Right cardiac atrium (tissue), 5 donors: ENCODE data around the gene CD7. TPM values are rescaled to one million over a fixed set of nuclear protein-coding genes. Genes with fewer than 3 reads are reported as not detected.

ENCODE experiments used
- ATAC-seq, 2 donors: fragments of 200-7000 bp; cut with Tn5 transposase; one replicate each; pipeline versions ENCODE4 v1.8.0 to v1.9.1; 2020; ENCODE audit warnings: moderate library complexity in 2 of 2, mild to moderate bottlenecking in 1 of 2
- DNase-seq, 3 donors: peaks; one replicate each; pipeline ENCODE4 v3.0.0-alpha.2; 2020
- H3K27ac ChIP-seq: one replicate; pipeline ENCODE4 v1.5.1; 2013; ENCODE audit warnings: mild to moderate bottlenecking, low read length, control low read depth, moderate library complexity
- H3K27me3 ChIP-seq: one replicate; pipeline ENCODE4 v1.6.1; 2013; ENCODE audit not compliant: control insufficient read depth, insufficient read depth
- H3K4me1 ChIP-seq: one replicate; pipeline ENCODE4 v1.6.1; 2013; ENCODE audit warnings: low read length; ENCODE audit not compliant: control insufficient read depth, insufficient read depth
- H3K4me3 ChIP-seq: one replicate; pipeline ENCODE4 v1.5.1; 2013; ENCODE audit warnings: low read length, control low read depth
- H3K9me3 ChIP-seq: one replicate; pipeline ENCODE4 v1.6.1; 2013; ENCODE audit warnings: low read length; ENCODE audit not compliant: control insufficient read depth
- WGBS: extraction: QIAGEN DNeasy Blood & Tissue Kit; methylation state at CpG from one replicate; pipeline ENCODE4 v1.1.7; 2013; 5-methylcytosine and 5-hydroxymethylcytosine counted together
- intact Hi-C, 4 donors: fragments of 100-400 bp; cut with DNase I; formaldehyde crosslinking; loops; one replicate each; pipeline versions ENCODE4 v1.11.0 to v1.14.0; 2022 to 2023
- polyA plus RNA-seq: library from polyadenylated mRNA; stranded (reverse); fragments of 200-250 nt; gene quantifications from one replicate; pipeline ENCODE4 v1.2.3, GENCODE V29; 2013
- total RNA-seq, 4 donors: library from RNA; stranded (reverse); fragmentation: NEBNext Ultra II Directional; extraction: Animal tissue kit (Norgen Biotek cat#: 25700); gene quantifications; one replicate each; pipeline ENCODE4 v1.2.1, GENCODE V29; 2021
- donor health status: healthy with polysubstance abuse.
- donor health status: DM: no; HTN: yes; CAD: no.
- donor health status: DM: no; HTN: no; CAD: no.
- donor health status: DM: no; HTN: yes; CAD: no; lungs with severe emphysema.
- donor health status: DM: yes; HTN: yes; CAD: no.

CD7 gene
- total and polyA plus RNA-seq, 5 donors = 0.31 to 1.4 (median 0.56) TPM

- Histone ChIP-seq H3K27me3 (no peaks in the 10 kb centered on the region), H3K9me3 (no peaks in the 10 kb centered on the region), H3K27ac (peak overlapping the region; percentile 94), H3K4me3 (peak overlapping the region; percentile 91), H3K4me1 (peaks cover 4% of the 10 kb centered on the region)
- ATAC-seq (peak; percentile 96 to 97), DNase-seq (peak; percentile 96 to 98 (median 98))
- intact Hi-C loops = loop anchor here in 1 of 4 donors (10.0 kb wide), 1 partner anchor 58 kb away; no protein-coding TSS in a partner anchor
- 4% methylated on average over 86 of the region's 86 CpGs for WGBS
Observed at GRCh38 chr17:82292251-82293154, 24.9 kb downstream of the CD7 start.

- ATAC-seq (no peak), DNase-seq (peak in 2 of 3 donors; percentile 47 to 55)
- Histone ChIP-seq H3K27ac (peak overlapping the region; percentile 94), H3K9me3 (no peaks in the 10 kb centered on the region), H3K4me1 (peaks cover 4% of the 10 kb centered on the region), H3K27me3 (no peaks in the 10 kb centered on the region), H3K4me3 (peak overlapping the region; percentile 91)
- intact Hi-C loops = loop anchor here in 1 of 4 donors (10.0 kb wide), 1 partner anchor 57 kb away; no protein-coding TSS in a partner anchor
- 88% methylated on average over 19 of the region's 19 CpGs for WGBS
Observed at GRCh38 chr17:82291582-82292250, 25.7 kb downstream of the CD7 start.

DNA sequence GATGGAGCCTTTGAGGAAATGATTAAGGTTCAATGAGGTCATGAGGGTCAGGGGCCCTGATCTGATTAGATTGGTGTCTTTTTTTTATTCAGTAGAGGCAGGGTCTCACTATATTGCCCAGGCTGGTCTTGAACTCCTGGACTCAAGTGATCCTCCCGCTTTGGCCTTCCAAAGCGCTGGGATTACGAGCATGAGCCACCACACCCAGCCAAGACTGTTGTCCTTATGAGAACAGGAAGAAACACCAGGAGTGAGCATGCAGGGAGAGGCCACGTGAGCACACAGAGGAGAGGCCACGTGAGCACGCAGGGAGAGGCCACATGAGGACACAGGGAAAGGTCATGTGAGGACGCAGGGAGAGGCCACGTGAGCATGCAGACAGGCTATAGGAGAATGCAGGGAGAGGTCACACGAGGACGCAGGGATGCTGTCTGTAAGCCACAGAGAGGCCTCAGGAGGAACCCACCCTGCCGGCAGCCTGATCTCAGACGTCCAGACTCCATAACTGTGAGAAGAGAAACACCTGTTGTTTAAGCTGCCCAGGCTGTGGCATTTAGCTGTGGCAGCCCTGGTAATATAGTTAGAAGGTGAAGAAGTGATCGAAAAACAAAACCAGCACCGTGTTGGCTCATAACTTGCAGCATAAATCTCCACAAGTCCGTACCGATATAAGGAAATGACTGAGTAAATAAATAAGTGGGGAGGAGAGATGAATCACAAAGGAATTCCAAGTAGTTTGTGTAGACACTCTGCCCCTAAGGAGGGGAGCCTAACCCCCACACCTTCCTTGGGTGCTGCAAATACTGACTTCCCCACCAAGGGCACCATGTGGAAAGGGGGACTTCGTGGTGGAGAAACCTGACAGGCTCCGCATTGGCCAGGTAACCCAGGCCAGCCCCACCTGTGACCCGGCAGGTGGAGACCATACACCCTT is 29.3 kb downstream of the CD7 start:
- H3K9me3 ChIP-seq = no peaks in the 10 kb centered on the region
- ATAC-seq (peak in 1 of 2 donors; percentile 10), DNase-seq (peak; percentile 63 to 86 (median 85))
- H3K27me3 ChIP-seq = no peaks in the 10 kb centered on the region
- H3K4me3 ChIP-seq = no peak overlapping the region
- WGBS = 56% methylated on average over 19 of the region's 19 CpGs
- H3K4me1 ChIP-seq = peaks cover 4% of the 10 kb centered on the region
- intact Hi-C loops = no loop called here
- H3K27ac ChIP-seq = peak overlapping the region; percentile 57

GRCh38 chr17:82287013-82287867 is 30.2 kb downstream of the CD7 start:
- H3K27ac ChIP-seq = peak overlapping the region; percentile 48
- WGBS = 70% methylated on average over 9 of the region's 9 CpGs
- ATAC-seq = no peak
- H3K4me3 ChIP-seq = no peak overlapping the region
- no peaks in the 10 kb centered on the region for H3K9me3 ChIP-seq
- H3K4me1 ChIP-seq = peaks cover 4% of the 10 kb centered on the region
- intact Hi-C loops = no loop called here
- DNase-seq = peak in 1 of 3 donors; percentile 13
- no peaks in the 10 kb centered on the region for H3K27me3 ChIP-seq

DNA sequence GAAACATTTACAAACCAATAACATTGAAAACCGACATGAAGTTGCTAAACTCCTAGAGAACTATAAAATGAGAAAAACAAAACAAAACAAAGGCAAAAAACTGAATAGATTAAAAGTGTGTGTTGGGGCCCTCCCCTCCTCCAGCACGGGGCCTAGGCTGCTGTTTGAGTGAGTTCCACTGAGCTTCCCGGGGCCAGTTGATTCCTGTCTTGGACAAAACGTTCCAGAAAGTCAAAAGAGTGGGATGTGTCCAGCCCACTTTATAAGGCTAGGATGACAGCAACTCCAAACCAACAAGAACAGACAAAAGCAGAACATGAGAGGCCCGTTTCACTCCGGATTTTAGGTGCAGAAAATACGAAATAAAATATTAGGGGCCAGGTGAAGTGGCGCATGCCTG is 32.3 kb downstream of the CD7 start:
- no peak for ATAC-seq
- H3K27ac ChIP-seq = no peak overlapping the region
- peaks cover 4% of the 10 kb centered on the region for H3K4me1 ChIP-seq
- H3K4me3 ChIP-seq = no peak overlapping the region
- intact Hi-C loops = no loop called here
- no peaks in the 10 kb centered on the region for H3K27me3 ChIP-seq
- 61% methylated on average over 8 of the region's 8 CpGs for WGBS
- DNase-seq = no peak
- H3K9me3 ChIP-seq = no peaks in the 10 kb centered on the region

- DNase-seq (peak in 1 of 3 donors; percentile 69), ATAC-seq (peak; percentile 7 to 17)
- Histone ChIP-seq H3K4me1 (peaks cover 2% of the 10 kb centered on the region), H3K9me3 (no peaks in the 10 kb centered on the region), H3K4me3 (no peak overlapping the region), H3K27me3 (no peaks in the 10 kb centered on the region), H3K27ac (no peak overlapping the region)
- 41% methylated on average over 13 of the region's 13 CpGs for WGBS
- intact Hi-C loops = no loop called here
Observed at GRCh38 chr17:82283208-82283749, 34.1 kb downstream of the CD7 start.

- peak in 1 of 3 donors; percentile 29 for DNase-seq
Observed at GRCh38 chr17:82282239-82283207, 34.9 kb downstream of the CD7 start.

GRCh38 chr17:82281502-82282238 is 35.7 kb downstream of the CD7 start:
- WGBS = 78% methylated on average over 22 of the region's 22 CpGs
- ATAC-seq (peak in 1 of 2 donors; percentile 15), DNase-seq (peak in 1 of 3 donors; percentile 16)
- Histone ChIP-seq H3K9me3 (no peaks in the 10 kb centered on the region), H3K4me1 (no peaks in the 10 kb centered on the region), H3K27me3 (no peaks in the 10 kb centered on the region), H3K27ac (no peak overlapping the region), H3K4me3 (no peak overlapping the region)
- intact Hi-C loops = no loop called here

More at GRCh38 chr17:82282239-82283207, 34.9 kb downstream of the CD7 start:
- Histone ChIP-seq H3K27me3 (no peaks in the 10 kb centered on the region), H3K4me1 (no peaks in the 10 kb centered on the region), H3K4me3 (no peak overlapping the region), H3K9me3 (no peaks in the 10 kb centered on the region), H3K27ac (no peak overlapping the region)
- intact Hi-C loops = no loop called here
- peak in 1 of 2 donors; percentile 21 for ATAC-seq
- 91% methylated on average over 25 of the region's 25 CpGs for WGBS
